GM21528 (cell line): ENCODE measurements around the gene CCNI.
A peak's percentile ranks its signal among the peaks of the same experiment; 100 is the strongest.
"Not testable (repeated sequence)": the region's sequence is repeated elsewhere in the genome, so short reads cannot be mapped to it uniquely, and the experiment has no call there.

Source experiments
- ATAC-seq: cut with Tn5 transposase; IDR thresholded peaks from one replicate; pipeline ENCODE4 v1.9.1; 2021; ENCODE audit warnings: mild to moderate bottlenecking, moderate library complexity; ENCODE audit not compliant: unreplicated experiment, low FRiP score

Gene CCNI

GRCh38 chr4:77075869-77076799, at the start of gene CCNI:
TSS of gene CCNI (minus strand) at chr4:77075989. CDS start at chr4:77066362, 9,627 bp downstream.
- ATAC-seq = peak; percentile 71

GRCh38 chr4:77124576-77124975, 48.8 kb upstream of the CCNI start:
- ATAC-seq = no peak

- no peak for ATAC-seq
Observed at GRCh38 chr4:77123411-77123810, 47.6 kb upstream of the CCNI start.

- no peak for ATAC-seq
Observed at GRCh38 chr4:77122656-77123055, 46.9 kb upstream of the CCNI start.

GRCh38 chr4:77121736-77122240, 46.0 kb upstream of the CCNI start:
- no peak for ATAC-seq

GRCh38 chr4:77120886-77121508, 45.2 kb upstream of the CCNI start:
- no peak for ATAC-seq

- ATAC-seq = no peak
Observed at GRCh38 chr4:77117721-77118120, 41.9 kb upstream of the CCNI start.

GRCh38 chr4:77113069-77113468, 37.3 kb upstream of the CCNI start:
- no peak for ATAC-seq

- ATAC-seq = no peak
Observed at GRCh38 chr4:77110730-77111129, 34.9 kb upstream of the CCNI start.

GRCh38 chr4:77104791-77105540, 29.2 kb upstream of the CCNI start:
- ATAC-seq = no peak

GRCh38 chr4:77104388-77104787, 28.6 kb upstream of the CCNI start:
- no peak for ATAC-seq

- ATAC-seq = no peak
Observed at GRCh38 chr4:77100234-77100633, 24.4 kb upstream of the CCNI start.

GRCh38 chr4:77097611-77098010, 21.8 kb upstream of the CCNI start:
- no peak for ATAC-seq

GRCh38 chr4:77095101-77095821, 19.5 kb upstream of the CCNI start:
- peak; percentile 96 for ATAC-seq

GRCh38 chr4:77094496-77094895, 18.7 kb upstream of the CCNI start:
- no peak for ATAC-seq

GRCh38 chr4:77093401-77093800, 17.6 kb upstream of the CCNI start:
- no peak for ATAC-seq

- ATAC-seq = no peak
Observed at GRCh38 chr4:77092975-77093374, 17.2 kb upstream of the CCNI start.

- no peak for ATAC-seq
Observed at GRCh38 chr4:77089866-77090265, 14.1 kb upstream of the CCNI start.

- ATAC-seq = not testable (repeated sequence)
Observed at GRCh38 chr4:77087027-77087426, 11.2 kb upstream of the CCNI start.

GRCh38 chr4:77084019-77084639, 8.3 kb upstream of the CCNI start:
- ATAC-seq = no peak
